MM.1S (cell line): ENCODE measurements around the gene KCNS1.

Experiments
- CTCF ChIP-seq: fragments of 300-600 bp; sonication (generic); IDR thresholded peaks from 2 replicates; pipeline ENCODE4 v1.5.1; 2016; ENCODE audit warnings: antibody characterized with exemption, low read length, mixed read lengths
- EZH2 ChIP-seq: fragments of 300-600 bp; sonication (generic); optimal IDR thresholded peaks from 2 replicates; pipeline ENCODE3; 2017; ENCODE audit warnings: low read depth, mild to moderate bottlenecking, antibody characterized with exemption, low read length, mixed read lengths
- EZH2phosphoT487 ChIP-seq: fragments of 300-600 bp; sonication (generic); IDR thresholded peaks from 2 replicates; pipeline ENCODE4 v1.6.1; 2018; ENCODE audit warnings: antibody characterized with exemption, low read length

GRCh38 chr20:45098103-45098773, 2.7 kb downstream of the KCNS1 start:
- TF ChIP-seq CTCF (no peak), EZH2phosphoT487 (no peak), EZH2 (no peak)
